ENCODE data around the gene AGAP1. TPM values are rescaled to one million over a fixed set of nuclear protein-coding genes. Genes with fewer than 3 reads are reported as not detected.

Gene AGAP1
- total RNA-seq, 2 donors from 2014 or later, result 16.1 to 40.1 TPM

DNA sequence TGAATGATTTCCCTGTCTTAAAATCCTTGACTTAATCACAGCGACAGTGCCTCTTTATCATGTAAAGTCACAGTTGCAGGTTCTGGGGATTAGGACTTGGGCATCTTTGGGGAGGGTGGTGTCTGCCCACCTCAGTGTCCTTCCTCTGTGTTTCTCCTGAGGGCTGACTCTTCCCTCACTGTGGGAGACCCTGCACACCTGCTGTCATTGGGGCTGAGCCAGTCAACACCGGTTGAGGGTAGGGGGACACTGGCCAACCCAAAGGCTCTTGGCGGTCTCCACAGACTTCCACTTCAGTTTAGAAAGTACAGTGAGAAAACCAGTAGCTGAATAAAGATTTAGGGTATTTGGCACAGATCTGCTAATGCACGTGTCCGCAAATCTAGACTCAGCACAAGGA is 36.9 kb downstream of the AGAP1 start:
- Histone ChIP-seq H3K4me1 (replicated peaks) (no peaks in the 10 kb centered on the region), H3K9me3 (no peaks in the 10 kb centered on the region), H3K27ac (no peak overlapping the region), H3K27me3 (replicated peaks; ENCODE audit: insufficient read depth) (no peaks in the 10 kb centered on the region), H3K4me3 (no peak overlapping the region), H3K36me3 (no peaks in the 10 kb centered on the region)
- 79% methylated on average over 5 of the region's 5 CpGs for WGBS
- TF ChIP-seq, protein P1, sequence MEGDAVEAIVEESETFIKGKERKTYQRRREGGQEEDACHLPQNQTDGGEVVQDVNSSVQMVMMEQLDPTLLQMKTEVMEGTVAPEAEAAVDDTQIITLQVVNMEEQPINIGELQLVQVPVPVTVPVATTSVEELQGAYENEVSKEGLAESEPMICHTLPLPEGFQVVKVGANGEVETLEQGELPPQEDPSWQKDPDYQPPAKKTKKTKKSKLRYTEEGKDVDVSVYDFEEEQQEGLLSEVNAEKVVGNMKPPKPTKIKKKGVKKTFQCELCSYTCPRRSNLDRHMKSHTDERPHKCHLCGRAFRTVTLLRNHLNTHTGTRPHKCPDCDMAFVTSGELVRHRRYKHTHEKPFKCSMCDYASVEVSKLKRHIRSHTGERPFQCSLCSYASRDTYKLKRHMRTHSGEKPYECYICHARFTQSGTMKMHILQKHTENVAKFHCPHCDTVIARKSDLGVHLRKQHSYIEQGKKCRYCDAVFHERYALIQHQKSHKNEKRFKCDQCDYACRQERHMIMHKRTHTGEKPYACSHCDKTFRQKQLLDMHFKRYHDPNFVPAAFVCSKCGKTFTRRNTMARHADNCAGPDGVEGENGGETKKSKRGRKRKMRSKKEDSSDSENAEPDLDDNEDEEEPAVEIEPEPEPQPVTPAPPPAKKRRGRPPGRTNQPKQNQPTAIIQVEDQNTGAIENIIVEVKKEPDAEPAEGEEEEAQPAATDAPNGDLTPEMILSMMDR (IDR thresholded peaks at IDR 0.05), result no peak
- TF ChIP-seq POLR2A (IDR thresholded peaks at IDR 0.05) (no peak), POLR2AphosphoS5 (IDR thresholded peaks at IDR 0.05) (no peak)
- DNase-seq (ENCODE audit: low spot score), result no peak
- intact Hi-C loops (cut with DNase I), result no loop called here

DNA sequence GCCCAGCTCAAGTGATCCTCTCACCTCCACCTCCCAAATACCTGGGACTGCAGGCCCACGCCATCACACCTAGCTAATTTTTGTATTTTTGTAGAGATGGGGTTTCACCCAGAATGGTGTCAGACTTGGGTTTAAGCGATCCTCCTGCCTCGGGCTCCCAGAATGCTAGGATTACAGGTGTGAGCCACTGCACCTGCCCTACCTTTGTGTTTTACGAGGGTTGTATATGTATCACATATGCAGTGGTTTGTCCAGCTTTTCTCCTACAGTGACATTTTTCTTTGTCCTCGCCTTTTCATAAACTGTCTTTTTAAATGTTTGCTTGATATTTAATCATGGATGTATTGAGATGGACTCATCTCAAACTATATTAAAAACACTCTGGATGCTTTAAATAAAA is 38.5 kb downstream of the AGAP1 start:
- intact Hi-C loops (cut with DNase I), result no loop called here
- no peaks in the 10 kb centered on the region for H3K27me3 ChIP-seq (replicated peaks; ENCODE audit: insufficient read depth)
- no peaks in the 10 kb centered on the region for H3K9me3 ChIP-seq
- H3K27ac ChIP-seq, result no peak overlapping the region
- 89% methylated on average over 5 of the region's 5 CpGs for WGBS
- no peaks in the 10 kb centered on the region for H3K4me1 ChIP-seq (replicated peaks)
- no peak overlapping the region for H3K4me3 ChIP-seq
- no peaks in the 10 kb centered on the region for H3K36me3 ChIP-seq
- no peak for DNase-seq (ENCODE audit: low spot score)
- TF ChIP-seq, protein P1 (IDR thresholded peaks at IDR 0.05), result no peak
- TF ChIP-seq POLR2AphosphoS5 (IDR thresholded peaks at IDR 0.05) (no peak), POLR2A (IDR thresholded peaks at IDR 0.05) (no peak)

DNA sequence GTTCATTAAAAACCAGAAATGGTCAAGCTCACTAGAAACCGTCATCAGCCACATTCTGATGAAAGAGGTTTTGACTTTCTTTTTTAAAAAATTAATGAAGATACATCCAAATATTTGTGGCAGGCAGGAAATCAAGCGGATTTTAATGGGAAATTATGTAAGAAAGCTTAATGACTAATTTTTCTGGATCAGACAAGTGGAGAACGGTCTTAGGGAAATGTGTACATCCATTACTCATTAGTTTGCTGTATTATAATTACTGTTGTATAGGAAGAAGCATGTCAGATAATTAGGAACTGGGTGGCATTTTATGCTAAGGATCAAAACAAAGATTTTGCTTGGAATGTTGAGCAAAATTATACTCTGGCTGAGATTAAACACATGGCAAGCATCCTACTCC is 39.4 kb downstream of the AGAP1 start:
- DNase-seq (ENCODE audit: low spot score), result no peak
- H3K4me3 ChIP-seq, result no peak overlapping the region
- intact Hi-C loops (cut with DNase I), result no loop called here
- H3K27me3 ChIP-seq (replicated peaks; ENCODE audit: insufficient read depth), result no peaks in the 10 kb centered on the region
- H3K27ac ChIP-seq, result no peak overlapping the region
- H3K9me3 ChIP-seq, result no peaks in the 10 kb centered on the region
- no peaks in the 10 kb centered on the region for H3K4me1 ChIP-seq (replicated peaks)
- 78% methylated on average over 3 of the region's 3 CpGs for WGBS
- H3K36me3 ChIP-seq, result no peaks in the 10 kb centered on the region
- TF ChIP-seq POLR2A (IDR thresholded peaks at IDR 0.05) (no peak), POLR2AphosphoS5 (IDR thresholded peaks at IDR 0.05) (no peak)
- TF ChIP-seq, protein P1 (IDR thresholded peaks at IDR 0.05), result no peak

DNA sequence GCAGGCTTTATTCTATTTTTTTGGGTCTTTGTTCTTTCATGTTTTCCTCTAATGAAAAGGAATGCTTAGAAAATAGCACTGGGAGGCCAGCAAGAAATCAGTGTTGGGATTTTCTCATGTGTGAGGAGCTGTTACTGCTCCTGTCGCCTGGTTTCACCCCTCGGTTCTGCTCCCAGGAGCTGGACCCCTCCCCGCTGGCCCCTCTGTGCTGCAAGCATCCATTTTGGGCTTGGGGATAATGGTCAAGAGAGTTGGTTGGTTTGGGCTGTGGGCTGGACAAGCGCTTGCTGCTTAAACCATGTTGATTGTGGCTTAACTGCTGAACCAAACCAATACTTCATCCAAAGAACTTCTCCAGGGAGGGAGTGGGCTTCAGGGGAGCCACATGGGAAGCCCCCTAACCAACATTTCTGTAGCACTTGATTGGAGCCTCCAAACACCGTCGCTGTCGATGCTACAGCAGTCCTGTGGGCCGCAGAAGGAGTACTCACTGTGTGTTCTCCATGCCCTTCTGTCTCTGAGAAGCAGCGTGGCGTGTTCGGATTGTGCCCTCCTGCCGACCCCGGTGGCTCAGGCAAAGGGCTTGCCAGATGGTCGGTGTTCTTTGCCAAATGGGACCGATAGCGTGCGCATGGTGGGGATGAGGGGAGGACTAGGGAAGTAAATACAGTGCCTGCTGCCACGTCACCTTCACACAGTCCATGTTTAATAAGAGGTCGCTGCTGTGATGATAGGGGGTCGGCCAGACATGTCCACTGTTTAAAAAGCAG is 40.0 kb downstream of the AGAP1 start:
- TF ChIP-seq POLR2AphosphoS5 (IDR thresholded peaks at IDR 0.05) (no peak), POLR2A (IDR thresholded peaks at IDR 0.05) (no peak)
- TF ChIP-seq, protein P1 (IDR thresholded peaks at IDR 0.05), result no peak
- Histone ChIP-seq H3K36me3 (no peaks in the 10 kb centered on the region), H3K27ac (no peak overlapping the region), H3K27me3 (replicated peaks; ENCODE audit: insufficient read depth) (no peaks in the 10 kb centered on the region), H3K9me3 (no peaks in the 10 kb centered on the region), H3K4me3 (no peak overlapping the region), H3K4me1 (replicated peaks) (no peaks in the 10 kb centered on the region)
- intact Hi-C loops (cut with DNase I), result no loop called here
- 91% methylated on average over 20 of the region's 20 CpGs for WGBS
- no peak for DNase-seq (ENCODE audit: low spot score)
